Caki2 (cell line): Measurements from ENCODE around the gene NDE1. TPM values are rescaled to one million over a fixed set of nuclear protein-coding genes. Genes with fewer than 3 reads are reported as not detected.
"Not testable (repeated sequence)": the region's sequence is repeated elsewhere in the genome, so short reads cannot be mapped to it uniquely, and the experiment has no call there.

Experiments
- DNase-seq: peaks from one replicate; pipeline ENCODE4 v3.0.0-alpha.2; 2015; ENCODE audit warnings: low read depth
- in situ Hi-C: cut with HindIII; loops from 2 replicates; pipeline ENCODE4 v1.10.0; 2016; ENCODE audit warnings: low sequenced_read_pairs, low pct_unique_long_range_greater_than_20kb, mixed read lengths
- total RNA-seq: library from RNA; depleted of rRNA; stranded (reverse); fragments of >200 nt; shearing (Covaris generic); gene quantifications from 2 replicates; pipeline ENCODE4 v1.2.3, GENCODE V29; 2014; ENCODE audit warnings: low replicate concordance

The NDE1 gene
- total RNA-seq, 1 experiment from 2014 or later, result 50.5 TPM

DNA sequence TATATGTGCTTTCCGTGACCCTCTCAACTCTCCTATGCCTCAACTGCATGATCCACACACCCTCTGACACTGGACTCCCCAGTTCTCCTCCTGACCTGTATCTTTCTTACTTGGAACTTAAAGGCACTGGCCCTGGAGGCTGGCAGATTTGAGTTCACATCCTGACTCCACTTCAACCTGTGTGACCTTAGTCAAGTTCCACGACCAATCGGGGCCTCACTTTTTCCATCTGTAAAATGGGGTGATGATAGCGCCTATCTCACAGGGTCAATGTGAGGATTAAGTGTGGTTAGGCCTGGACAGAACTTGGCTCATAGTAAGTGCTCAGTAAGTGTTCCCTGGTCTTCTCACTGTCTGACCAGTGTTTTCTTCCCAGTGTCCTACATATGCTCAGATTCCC, 32.1 kb upstream of the NDE1 start:
- DNase-seq, result no peak
- in situ Hi-C loops, result no loop called here

GRCh38 chr16:15618392-15618791, 31.7 kb upstream of the NDE1 start:
- in situ Hi-C loops, result no loop called here
- DNase-seq, result no peak

GRCh38 chr16:15620611-15621195, 29.3 kb upstream of the NDE1 start:
- in situ Hi-C loops, result no loop called here
- DNase-seq, result no peak

DNA sequence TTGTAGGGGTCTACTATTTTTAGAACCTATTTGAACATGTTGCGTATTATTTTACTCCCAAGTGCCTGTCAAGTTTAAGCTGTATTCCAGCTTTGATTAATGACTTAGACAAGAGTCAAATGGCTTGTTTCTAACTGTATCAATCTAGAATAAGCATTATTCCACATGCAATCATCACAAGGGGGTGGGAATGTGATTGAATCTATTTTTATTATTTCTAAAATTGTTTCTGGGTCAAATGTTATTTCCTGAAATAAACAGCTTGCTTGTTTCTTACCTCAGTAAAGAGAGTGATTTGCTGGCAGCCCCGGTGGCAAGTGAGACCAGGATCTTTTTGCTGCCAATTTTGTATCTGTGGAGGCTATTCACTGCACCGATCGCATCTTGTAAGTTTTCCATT, 28.6 kb upstream of the NDE1 start:
- DNase-seq, result no peak
- in situ Hi-C loops, result no loop called here

- in situ Hi-C loops, result no loop called here
- no peak for DNase-seq
These were observed 28.2 kb upstream of the NDE1 start for GRCh38 chr16:15621889-15622288.

DNA sequence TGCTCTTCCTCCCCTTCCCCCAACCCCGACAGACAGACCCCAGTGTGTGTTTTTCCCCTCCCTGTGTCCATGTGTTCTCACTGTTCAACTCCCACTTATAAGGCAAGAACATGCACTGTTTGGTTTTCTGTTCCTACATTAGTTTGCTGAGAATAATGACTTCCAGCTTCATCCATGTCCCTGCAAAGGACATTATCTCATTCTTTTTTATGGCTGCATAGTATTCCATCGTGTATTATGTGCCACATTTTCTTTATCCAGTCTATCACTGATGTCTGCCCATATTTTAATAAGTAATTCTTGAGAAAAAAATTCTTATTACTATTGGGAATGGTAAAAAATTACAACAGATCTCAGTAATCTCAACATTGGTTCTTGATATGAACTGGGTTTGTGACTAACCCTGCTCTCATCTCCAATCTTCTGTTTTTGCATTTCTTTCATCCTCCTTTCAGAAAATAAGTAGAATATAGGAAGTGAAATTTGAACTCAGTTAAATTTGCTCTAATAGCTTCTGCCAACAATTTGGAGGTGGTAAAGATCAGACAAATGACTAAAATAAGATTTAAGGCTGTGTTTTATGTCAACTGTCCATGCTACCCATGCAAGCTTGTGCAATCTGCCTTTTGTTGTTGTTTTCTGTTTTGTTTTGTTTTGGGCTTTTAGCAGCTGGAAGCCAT, 18.2 kb upstream of the NDE1 start:
- in situ Hi-C loops, result no loop called here
- no peak for DNase-seq

DNA sequence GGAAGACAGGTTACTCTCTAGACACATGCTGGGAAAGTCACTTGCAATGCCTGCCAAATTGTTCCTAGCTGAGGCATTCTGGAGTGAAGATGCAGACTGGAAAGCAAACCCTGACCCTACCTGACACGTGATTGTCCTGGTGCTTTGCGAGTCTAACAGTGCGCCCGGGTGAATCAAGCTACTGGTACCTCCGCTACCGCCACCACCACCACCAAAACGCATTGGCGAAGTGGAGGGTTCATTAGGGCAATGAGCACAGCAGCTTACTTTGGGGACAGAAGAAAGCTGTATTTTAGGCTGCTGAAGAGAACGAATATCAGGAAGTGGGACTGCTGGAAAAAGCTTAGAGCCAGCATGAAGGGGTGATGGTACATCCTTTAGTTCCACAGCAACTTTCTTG, 14.1 kb upstream of the NDE1 start:
- no peak for DNase-seq
- in situ Hi-C loops, result no loop called here

GRCh38 chr16:15636392-15636873, 13.6 kb upstream of the NDE1 start:
- DNase-seq, result no peak
- in situ Hi-C loops, result no loop called here

DNA sequence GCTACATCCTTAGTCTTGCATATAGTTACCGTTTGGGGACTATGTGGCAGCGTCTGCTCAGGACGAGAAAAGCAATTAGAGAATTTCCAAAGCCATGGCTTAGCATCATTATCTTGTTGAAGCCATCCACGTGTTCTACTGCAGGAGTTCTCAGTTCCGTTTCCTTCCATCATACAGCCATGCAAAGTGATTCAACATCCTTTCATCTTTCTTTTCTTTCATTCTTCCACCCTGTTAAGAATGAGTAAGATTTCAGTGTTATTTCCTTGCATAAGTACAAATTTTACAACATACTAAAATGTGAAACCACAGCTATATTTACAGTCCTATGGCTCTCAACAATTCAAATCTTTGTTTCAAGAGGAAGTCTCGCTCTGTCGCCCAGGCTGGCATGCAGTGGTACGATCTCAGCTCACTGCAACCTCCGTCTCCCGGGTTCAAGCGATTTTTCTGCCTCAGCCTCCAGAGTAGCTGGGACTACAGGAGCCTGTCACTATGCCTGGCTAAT, 10.9 kb upstream of the NDE1 start:
- in situ Hi-C loops, result no loop called here
- DNase-seq, result no peak

- in situ Hi-C loops, result no loop called here
- no peak for DNase-seq
These were observed 9.1 kb upstream of the NDE1 start for GRCh38 chr16:15640966-15641365.

GRCh38 chr16:15641753-15642556, 8.1 kb upstream of the NDE1 start:
- in situ Hi-C loops, result no loop called here
- DNase-seq, result no peak

DNA sequence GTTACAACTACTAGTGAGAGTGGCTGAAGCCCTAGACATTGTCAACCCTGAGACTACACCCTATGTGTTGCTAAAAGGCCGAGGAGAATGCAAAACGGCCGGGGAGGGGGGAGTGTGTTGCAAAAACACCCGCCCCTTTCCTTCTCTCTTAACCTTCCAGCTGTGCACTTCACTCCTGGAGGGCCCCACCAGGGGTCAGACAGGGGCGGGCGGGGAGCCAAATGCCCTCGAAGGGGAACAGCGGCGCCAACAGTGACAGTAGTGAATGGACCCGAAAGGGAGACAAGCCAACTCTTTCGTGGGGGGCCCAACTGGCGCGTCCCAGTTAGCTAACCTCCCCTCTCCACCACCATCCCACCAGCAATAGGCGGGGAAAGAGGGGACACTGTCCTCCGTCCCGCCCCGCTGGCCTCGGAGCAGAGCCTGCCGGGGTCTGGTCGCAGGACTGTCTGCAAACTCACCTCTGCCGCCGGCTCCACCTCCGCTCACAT, 7.4 kb upstream of the NDE1 start:
- peak; percentile 78 for DNase-seq
- in situ Hi-C loops, result no loop called here

- peak; percentile 94 for DNase-seq
- in situ Hi-C loops, result no loop called here
These were observed 6.7 kb upstream of the NDE1 start, which contains the start of gene MARF1 for GRCh38 chr16:15643048-15643945. MARF1 (minus strand) TSS chr16:15643154; CDS start chr16:15639233, 3,921 bp downstream.

DNA sequence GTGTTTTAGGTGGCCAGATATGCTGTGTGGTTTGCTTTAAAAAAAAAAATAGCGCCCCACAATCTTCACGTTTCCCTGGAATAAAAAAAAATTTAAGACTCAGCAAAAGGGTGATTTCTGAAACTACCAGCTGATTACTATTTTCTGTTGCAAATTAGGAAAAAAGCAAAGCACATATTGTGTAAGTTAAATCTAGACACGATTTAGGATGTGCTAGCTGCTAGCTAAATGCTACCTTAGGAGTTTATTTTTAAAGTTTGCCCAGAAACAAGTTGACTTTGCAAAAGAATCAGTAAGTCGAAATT, 6.1 kb upstream of the NDE1 start:
- no peak for DNase-seq

DNA sequence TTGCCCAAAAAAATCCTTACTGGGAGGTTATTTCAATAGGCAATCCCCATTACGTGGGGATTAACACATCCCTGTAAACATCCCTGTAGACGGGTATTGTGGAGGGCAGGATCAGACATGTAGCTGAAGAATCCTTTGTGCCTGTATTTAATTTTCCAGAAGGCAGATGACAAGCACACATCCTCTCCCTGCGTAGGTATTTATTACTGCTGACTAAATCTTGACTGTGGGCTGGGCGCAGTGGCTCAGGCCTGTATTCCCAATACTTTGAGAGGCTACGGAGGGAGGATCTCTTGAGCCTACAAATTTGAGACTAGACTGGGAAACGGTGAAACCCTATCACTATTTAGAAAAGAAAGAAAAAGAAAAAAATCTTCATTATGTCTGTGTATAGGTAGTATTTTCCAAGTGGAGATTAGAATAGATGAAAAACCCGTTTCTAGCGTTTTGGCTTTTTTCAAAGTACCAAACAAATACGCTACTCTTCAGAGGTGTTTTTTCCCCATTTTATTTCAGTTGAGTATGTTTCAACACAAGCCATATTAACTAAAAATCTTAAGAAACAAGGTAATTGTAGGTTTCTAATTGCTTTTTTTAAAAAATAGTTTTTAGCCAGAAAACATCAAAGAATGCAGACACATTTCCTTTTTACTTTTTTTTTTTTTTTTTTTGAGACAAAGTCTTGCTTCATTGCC, 5.6 kb upstream of the NDE1 start:
- peak; percentile 54 for DNase-seq
- in situ Hi-C loops, result no loop called here

More for the DNA sequence above, 6.1 kb upstream of the NDE1 start:
- in situ Hi-C loops, result no loop called here

- in situ Hi-C loops, result not testable (repeated sequence)
- peak; percentile 91 for DNase-seq
These were observed 5.0 kb upstream of the NDE1 start for GRCh38 chr16:15644962-15645465.

DNA sequence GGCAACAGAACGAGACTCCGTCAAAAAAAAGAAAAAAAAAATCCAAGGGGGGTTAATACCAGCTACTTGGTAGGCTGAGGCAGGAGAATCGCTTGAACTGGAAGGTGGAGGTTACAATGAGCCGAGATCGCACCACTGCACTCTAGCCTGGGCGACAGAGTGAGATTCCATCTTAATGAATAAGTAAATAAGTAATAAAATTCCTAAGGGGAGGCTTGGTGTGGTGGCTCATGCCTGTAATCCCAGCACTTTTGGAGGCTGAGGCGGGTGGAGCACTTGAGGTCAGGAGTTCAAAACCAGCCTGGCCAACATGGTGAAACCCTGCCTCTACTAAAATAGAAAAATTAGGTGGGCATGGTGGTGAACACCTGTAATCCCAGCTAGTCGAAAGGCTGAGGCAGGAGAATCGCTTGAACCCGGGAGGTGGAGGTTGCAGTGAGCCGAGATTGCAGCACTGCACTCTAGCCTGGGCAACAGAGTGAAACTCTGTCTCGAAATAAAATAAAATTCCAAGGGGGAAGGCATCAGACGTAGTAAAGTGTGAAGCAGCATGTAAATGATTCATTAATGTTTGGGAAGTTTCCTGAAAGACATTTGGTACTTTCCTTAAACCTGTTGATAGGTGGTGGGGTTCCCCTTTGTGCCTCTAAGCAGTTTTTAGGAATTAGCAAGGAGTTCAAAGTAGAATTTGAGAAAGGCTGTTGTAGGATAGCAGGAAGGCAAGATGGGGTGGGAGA, 3.3 kb upstream of the NDE1 start:
- peak; percentile 31 for DNase-seq

More for the DNA sequence above, 3.3 kb upstream of the NDE1 start:
- in situ Hi-C loops, result not testable (repeated sequence)
